Mesothelial cell of epicardium (in vitro differentiated cells): Measurements from ENCODE around the gene AQP2. TPM values are rescaled to one million over a fixed set of nuclear protein-coding genes. Genes with fewer than 3 reads are reported as not detected.
A peak's percentile ranks its signal among the peaks of the same experiment; 100 is the strongest.

Experiments used
- DNase-seq, 2 experiments: peaks; one replicate each; pipeline ENCODE4 v3.0.0; 2021; ENCODE audit warnings: low spot score in 2 of 2; ENCODE audit not compliant: unreplicated experiment in 2 of 2
- H3K27ac Mint-ChIP-seq: 2 replicates; pipeline ENCODE4 v1.8.0; 2021; ENCODE audit warnings: mixed read lengths
- H3K27me3 Mint-ChIP-seq: 2 replicates; pipeline ENCODE4 v1.8.0; 2021; ENCODE audit warnings: low read depth, mixed read lengths
- H3K36me3 Mint-ChIP-seq: 2 replicates; pipeline ENCODE4 v1.8.0; 2021; ENCODE audit warnings: mixed read lengths
- H3K4me1 Mint-ChIP-seq: 2 replicates; pipeline ENCODE4 v1.8.0; 2021; ENCODE audit warnings: mixed read lengths
- H3K4me3 Mint-ChIP-seq: 2 replicates; pipeline ENCODE4 v1.8.0; 2021; ENCODE audit warnings: mild to moderate bottlenecking, moderate library complexity, mixed read lengths
- H3K9me3 Mint-ChIP-seq: 2 replicates; pipeline ENCODE4 v1.8.0; 2021; ENCODE audit warnings: mixed read lengths
- total RNA-seq: library from RNA; stranded (reverse); gene quantifications from 3 replicates; pipeline ENCODE4 v1.2.1, GENCODE V29; 2021
- TF ChIP-seq, protein P1 (sequence below): fragments of 200-600 bp; sonication (generic); IDR thresholded peaks from one replicate; pipeline ENCODE4 v1.5.0; 2021; ENCODE audit warnings: antibody characterized with exemption; ENCODE audit not compliant: unreplicated experiment

The AQP2 gene
- total RNA-seq, 1 donor from 2014 or later: not detected

DNA sequence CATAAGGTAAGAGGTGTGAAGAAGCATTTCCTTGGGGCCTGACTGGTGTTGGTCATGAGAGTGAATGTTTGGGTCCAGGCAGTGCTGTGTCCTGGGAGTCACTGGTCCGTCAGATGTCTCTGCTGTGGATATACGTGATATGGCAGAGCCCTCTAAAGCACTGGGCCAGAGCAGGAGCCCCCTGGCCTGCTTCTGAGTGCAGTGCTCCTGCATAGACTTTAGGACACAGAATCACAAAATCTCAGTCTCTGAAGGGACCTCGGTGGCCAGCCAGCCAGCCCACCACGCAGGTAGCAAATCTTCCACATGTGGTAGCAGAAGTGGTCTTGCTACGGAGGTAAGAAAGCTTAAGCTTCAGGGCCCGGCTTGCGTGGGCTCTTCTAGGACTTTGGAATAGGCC, 18.5 kb upstream of the AQP2 start:
- Mint-ChIP-seq H3K27me3 (peaks cover 9% of the 10 kb centered on the region), H3K9me3 (peaks cover 8% of the 10 kb centered on the region), H3K36me3 (no peaks in the 10 kb centered on the region), H3K4me1 (peaks cover 3% of the 10 kb centered on the region), H3K27ac (no peak overlapping the region), H3K4me3 (no peak overlapping the region)
- TF ChIP-seq, protein P1, sequence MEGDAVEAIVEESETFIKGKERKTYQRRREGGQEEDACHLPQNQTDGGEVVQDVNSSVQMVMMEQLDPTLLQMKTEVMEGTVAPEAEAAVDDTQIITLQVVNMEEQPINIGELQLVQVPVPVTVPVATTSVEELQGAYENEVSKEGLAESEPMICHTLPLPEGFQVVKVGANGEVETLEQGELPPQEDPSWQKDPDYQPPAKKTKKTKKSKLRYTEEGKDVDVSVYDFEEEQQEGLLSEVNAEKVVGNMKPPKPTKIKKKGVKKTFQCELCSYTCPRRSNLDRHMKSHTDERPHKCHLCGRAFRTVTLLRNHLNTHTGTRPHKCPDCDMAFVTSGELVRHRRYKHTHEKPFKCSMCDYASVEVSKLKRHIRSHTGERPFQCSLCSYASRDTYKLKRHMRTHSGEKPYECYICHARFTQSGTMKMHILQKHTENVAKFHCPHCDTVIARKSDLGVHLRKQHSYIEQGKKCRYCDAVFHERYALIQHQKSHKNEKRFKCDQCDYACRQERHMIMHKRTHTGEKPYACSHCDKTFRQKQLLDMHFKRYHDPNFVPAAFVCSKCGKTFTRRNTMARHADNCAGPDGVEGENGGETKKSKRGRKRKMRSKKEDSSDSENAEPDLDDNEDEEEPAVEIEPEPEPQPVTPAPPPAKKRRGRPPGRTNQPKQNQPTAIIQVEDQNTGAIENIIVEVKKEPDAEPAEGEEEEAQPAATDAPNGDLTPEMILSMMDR: no peak
- no peak for DNase-seq

DNA sequence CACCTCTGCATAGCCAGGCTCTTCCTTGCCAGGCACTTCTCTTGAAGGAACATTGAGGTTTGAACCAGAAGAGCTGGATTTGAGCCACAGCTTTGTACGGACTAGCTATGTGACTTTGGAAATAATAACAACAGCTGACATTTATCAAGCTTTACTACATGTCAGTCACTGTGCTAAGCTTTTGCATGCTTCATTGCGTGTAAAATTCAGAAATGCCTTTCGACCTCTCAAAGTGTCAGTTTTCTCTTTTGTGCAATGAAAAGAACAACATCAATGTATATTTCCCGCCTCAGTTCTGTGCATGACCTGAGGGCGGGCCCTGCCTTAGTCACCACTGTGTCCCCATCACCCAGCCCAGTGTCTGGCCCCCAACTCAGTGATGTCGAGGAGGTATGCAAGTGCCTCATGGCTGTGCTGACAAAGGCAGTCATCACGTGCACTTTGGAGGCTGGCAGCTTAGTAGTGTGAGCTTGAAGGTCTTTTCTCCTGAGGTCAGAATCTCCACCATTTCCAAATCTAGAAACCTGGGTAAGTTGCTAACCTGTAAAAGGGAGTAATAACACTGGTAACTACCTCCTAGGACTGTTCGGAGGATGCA, 17.9 kb upstream of the AQP2 start:
- Mint-ChIP-seq H3K27me3 (peaks cover 9% of the 10 kb centered on the region), H3K4me3 (no peak overlapping the region), H3K4me1 (peaks cover 3% of the 10 kb centered on the region), H3K9me3 (peaks cover 8% of the 10 kb centered on the region), H3K36me3 (no peaks in the 10 kb centered on the region), H3K27ac (no peak overlapping the region)
- TF ChIP-seq, protein P1: no peak
- no peak for DNase-seq

GRCh38 chr12:49933796-49934195, 16.7 kb upstream of the AQP2 start:
- Mint-ChIP-seq H3K4me3 (no peak overlapping the region), H3K9me3 (peaks cover 8% of the 10 kb centered on the region), H3K27me3 (peaks cover 5% of the 10 kb centered on the region), H3K4me1 (peaks cover 3% of the 10 kb centered on the region), H3K36me3 (no peaks in the 10 kb centered on the region), H3K27ac (peak overlapping the region; percentile 59)
- DNase-seq: no peak
- TF ChIP-seq, protein P1: no peak

GRCh38 chr12:49934505-49934904, 16.0 kb upstream of the AQP2 start:
- TF ChIP-seq, protein P1: no peak
- H3K4me3 Mint-ChIP-seq: no peak overlapping the region
- H3K27ac Mint-ChIP-seq: no peak overlapping the region

DNA sequence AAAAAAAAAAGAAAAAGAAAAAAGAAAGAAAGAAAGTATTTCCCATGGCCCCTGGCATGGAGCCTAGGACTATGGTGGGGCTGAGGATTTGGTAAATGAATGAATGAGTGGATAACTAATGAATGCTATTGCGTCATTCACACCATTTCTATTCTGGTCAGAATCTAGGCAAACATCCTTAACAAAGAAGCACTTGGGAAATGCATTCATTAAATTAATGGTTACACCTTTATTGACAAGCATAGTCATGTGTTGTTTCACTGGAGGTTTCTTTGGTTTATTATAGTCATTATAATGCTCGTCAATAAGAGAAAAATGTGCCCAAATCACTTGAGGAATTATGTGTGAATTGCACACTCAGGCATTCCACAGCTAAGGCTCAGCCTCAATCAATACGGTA, 13.6 kb upstream of the AQP2 start:
- DNase-seq: no peak
- Mint-ChIP-seq H3K9me3 (peaks cover 8% of the 10 kb centered on the region), H3K27ac (no peak overlapping the region), H3K27me3 (no peaks in the 10 kb centered on the region), H3K36me3 (no peaks in the 10 kb centered on the region), H3K4me3 (no peak overlapping the region), H3K4me1 (peaks cover 3% of the 10 kb centered on the region)
- TF ChIP-seq, protein P1: no peak

More at GRCh38 chr12:49934505-49934904, 16.0 kb upstream of the AQP2 start:
- peaks cover 8% of the 10 kb centered on the region for H3K9me3 Mint-ChIP-seq
- DNase-seq: no peak
- peaks cover 3% of the 10 kb centered on the region for H3K4me1 Mint-ChIP-seq
- peaks cover 2% of the 10 kb centered on the region for H3K27me3 Mint-ChIP-seq
- no peaks in the 10 kb centered on the region for H3K36me3 Mint-ChIP-seq
